Fibroblast of pulmonary artery (primary cell): ENCODE measurements around the gene XIRP2.

Experiments
- DNase-seq: peaks from one replicate; pipeline ENCODE4 v3.0.0-alpha.2; 2010; ENCODE audit warnings: low read depth
- H3K4me3 ChIP-seq: replicated peaks from 2 replicates; pipeline ENCODE4 v1.5.1; 2011; ENCODE audit warnings: low read depth, mild to moderate bottlenecking, control low read depth, low read length, moderate library complexity
- TF ChIP-seq, protein P1 (sequence below): IDR thresholded peaks from 2 replicates; pipeline ENCODE4 v1.5.1; 2011; ENCODE audit warnings: mild to moderate bottlenecking, control low read depth, low read length, inconsistent platforms; ENCODE audit errors: missing control alignments

The XIRP2 gene

DNA sequence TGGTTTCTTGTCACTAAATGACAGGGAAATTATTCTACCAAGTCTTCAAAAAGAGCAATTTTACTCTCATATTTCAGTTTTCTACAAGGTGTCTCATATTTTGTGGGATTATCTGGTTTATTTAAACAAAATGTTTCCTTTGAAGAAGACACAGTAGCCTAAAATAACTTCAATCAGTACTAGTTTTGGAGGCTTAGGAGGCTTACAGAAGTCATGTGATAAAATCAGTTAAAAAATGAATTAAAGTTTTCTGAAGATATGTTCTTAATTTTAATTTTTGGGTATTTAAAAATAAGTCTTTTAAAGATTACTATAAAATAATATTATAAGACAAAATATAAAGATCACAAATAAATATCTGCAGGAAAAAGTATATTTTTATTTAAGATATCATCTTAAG lies 95.9 kb downstream of the XIRP2 start:
- TF ChIP-seq, protein P1, sequence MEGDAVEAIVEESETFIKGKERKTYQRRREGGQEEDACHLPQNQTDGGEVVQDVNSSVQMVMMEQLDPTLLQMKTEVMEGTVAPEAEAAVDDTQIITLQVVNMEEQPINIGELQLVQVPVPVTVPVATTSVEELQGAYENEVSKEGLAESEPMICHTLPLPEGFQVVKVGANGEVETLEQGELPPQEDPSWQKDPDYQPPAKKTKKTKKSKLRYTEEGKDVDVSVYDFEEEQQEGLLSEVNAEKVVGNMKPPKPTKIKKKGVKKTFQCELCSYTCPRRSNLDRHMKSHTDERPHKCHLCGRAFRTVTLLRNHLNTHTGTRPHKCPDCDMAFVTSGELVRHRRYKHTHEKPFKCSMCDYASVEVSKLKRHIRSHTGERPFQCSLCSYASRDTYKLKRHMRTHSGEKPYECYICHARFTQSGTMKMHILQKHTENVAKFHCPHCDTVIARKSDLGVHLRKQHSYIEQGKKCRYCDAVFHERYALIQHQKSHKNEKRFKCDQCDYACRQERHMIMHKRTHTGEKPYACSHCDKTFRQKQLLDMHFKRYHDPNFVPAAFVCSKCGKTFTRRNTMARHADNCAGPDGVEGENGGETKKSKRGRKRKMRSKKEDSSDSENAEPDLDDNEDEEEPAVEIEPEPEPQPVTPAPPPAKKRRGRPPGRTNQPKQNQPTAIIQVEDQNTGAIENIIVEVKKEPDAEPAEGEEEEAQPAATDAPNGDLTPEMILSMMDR = no peak
- H3K4me3 ChIP-seq = no peak overlapping the region
- no peak for DNase-seq

DNA sequence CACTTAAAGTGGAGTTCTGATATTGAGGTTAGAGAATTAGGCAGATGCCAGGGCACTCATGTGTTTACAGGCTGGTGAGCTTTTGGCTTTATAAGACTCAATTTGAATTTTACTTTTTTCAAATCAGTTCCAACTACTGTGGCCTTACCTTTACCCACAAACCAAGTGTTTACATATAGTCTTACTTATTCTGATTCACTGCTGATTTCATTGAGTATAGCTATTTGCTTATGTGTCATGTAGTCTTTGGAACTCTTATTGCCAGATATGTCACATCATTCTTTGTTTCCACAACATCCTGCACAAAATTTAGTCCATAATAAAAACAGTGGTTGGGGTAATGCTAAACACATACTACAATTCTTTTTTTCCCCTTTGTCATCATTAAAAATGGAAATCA lies 96.5 kb downstream of the XIRP2 start:
- H3K4me3 ChIP-seq = no peak overlapping the region
- TF ChIP-seq, protein P1 = no peak
- DNase-seq = no peak

DNA sequence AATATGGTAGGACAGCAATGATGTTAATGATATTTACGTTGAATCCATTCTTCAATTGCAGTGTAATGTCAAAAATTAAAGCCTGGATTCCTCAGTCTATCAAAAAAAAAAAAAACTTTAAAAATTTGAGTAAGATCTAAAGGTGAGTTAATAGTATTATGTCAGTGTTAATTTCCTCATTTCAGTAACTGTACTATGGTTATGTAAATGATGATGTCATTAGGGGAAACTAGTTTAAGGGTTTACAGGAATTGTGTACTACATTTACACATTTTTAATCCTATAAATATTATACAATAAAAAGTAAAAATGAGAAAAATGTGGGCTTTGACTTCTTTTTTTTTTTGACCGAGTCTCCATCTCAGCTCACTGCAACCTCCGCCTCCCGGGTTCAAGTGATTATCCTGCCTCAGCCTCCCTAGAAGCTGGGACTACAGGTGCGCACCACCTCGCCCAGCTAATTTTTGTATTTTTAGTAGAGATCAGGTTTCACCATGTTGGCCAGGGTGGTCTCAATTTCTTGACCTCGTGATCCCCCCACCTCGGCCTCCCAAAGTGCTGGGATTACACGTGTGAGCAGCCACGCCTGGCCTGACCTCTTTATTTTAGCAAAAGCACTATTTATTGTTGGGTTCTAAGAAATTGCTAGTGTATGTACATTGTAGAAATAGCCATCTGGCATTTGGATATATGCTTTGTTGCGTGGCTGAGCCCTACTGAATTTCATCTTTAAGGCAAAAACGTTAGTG lies 106.5 kb downstream of the XIRP2 start:
- DNase-seq = no peak
- no peak overlapping the region for H3K4me3 ChIP-seq
- TF ChIP-seq, protein P1 = no peak

DNA sequence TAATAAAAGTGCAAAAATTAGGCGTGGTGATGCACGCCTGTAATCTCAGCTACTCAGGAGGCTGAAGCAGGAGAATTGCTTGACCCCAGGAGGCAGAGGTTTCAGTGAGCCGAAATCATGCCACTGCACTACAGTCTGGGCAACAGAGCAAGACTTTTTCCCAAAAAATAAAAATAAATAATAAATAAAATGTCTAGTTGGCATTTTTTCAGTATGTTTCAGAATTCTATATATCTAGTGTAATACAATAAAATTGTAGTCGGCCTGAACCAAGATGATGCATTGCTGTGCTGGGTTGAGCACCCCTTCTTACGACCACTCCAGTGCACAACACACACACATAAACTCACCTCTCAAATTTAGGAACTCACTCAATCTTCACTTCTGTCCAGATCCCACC lies 108.2 kb downstream of the XIRP2 start:
- TF ChIP-seq, protein P1 = no peak
- no peak for DNase-seq
- H3K4me3 ChIP-seq = no peak overlapping the region

DNA sequence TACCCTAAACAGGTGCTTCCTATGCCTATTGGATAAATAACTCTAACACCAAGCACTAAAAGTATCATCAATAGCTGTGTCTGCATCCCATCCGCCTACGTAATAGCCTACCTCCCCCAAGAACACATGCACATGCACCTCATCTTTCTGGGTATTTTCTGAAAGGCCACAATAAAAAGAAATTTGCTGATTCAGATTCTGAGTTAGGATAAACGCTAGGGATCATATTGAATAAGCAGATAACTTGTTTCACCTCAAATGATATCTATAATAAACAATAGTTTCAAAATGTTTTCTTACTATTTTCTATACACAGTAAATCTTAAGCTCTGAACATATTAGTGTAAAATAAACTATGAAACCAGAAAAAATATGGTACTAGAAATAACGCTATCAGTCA lies 112.9 kb downstream of the XIRP2 start:
- no peak for DNase-seq
- no peak overlapping the region for H3K4me3 ChIP-seq
- TF ChIP-seq, protein P1 = no peak

DNA sequence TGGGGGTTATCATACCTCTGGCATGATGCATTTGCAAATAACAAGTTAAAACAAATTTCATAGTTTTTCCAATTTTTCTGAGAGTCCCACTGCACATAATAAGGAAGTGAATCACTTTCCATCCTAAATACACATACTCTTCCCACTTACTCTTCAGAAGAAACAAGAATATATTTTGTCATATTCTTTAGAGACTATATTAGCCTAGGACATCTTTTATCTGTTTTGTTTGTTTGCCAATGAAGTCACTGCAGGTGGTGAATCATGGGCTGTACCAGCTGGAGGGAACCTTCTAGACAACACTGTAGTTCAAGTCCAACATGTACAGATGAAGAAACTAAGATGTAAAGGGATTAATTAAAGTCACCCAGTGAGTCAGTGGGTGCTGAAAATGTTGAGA lies 116.8 kb downstream of the XIRP2 start:
- TF ChIP-seq, protein P1 = no peak
- H3K4me3 ChIP-seq = no peak overlapping the region
- no peak for DNase-seq

DNA sequence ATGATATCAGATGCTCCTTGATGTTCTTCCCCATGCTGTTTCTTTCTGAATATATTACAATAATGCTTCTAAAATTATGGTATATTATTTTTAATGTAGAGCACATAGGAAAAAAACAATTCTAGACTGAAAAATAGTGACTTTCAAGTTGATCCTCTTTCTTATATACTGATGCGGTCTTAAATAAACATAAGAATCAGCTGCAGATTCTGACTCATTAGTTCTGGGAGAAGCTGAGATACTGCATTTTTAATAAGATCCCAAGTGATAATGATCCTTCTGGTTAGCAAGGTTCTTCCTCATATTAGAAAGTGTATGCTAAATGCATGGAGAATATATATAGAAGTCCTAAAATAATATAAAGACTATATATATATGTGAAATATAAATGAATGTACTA lies 124.9 kb downstream of the XIRP2 start:
- TF ChIP-seq, protein P1 = no peak
- DNase-seq = no peak
- no peak overlapping the region for H3K4me3 ChIP-seq
